Ovary (tissue), 9 donors: ENCODE results near the gene RAB27B. TPM values are rescaled to one million over a fixed set of nuclear protein-coding genes. Genes with fewer than 3 reads are reported as not detected.

ENCODE experiments used
- DNase-seq, 5 donors: peaks; one replicate each; pipeline ENCODE4 v3.0.0-alpha.2; 2019 to 2020
- H3K27ac ChIP-seq, 2 donors: fragments of 200-600 bp; one replicate each; pipeline versions ENCODE4 v1.5.1 to v1.8.0; 2019 to 2022
- H3K27me3 ChIP-seq: fragments of 200-600 bp; one replicate; pipeline ENCODE4 v1.8.0; 2022
- H3K36me3 ChIP-seq: fragments of 200-600 bp; sonication (generic); one replicate; pipeline ENCODE4 v1.5.1; 2019
- H3K4me1 ChIP-seq: one replicate; pipeline ENCODE4 v1.8.1; 2013; ENCODE audit warnings: mild to moderate bottlenecking, moderate library complexity; ENCODE audit not compliant: insufficient read depth
- H3K4me3 ChIP-seq: fragments of 200-600 bp; sonication (generic); one replicate; pipeline ENCODE4 v1.5.1; 2017
- H3K9me3 ChIP-seq, 2 donors: fragments of 200-600 bp in 1 of 2; sonication (generic) in 1 of 2; one replicate each; pipeline versions ENCODE4 v1.5.1 to v1.8.1; 2013 to 2019; ENCODE audit warnings: mild to moderate bottlenecking in 1 of 2, moderate library complexity in 1 of 2
- EP300 ChIP-seq: sonication (generic); formaldehyde crosslinking; IDR thresholded peaks from one replicate; pipeline ENCODE4 v1.6.1; 2017; ENCODE audit warnings: antibody characterized with exemption
- POLR2A ChIP-seq: fragments of 450-650 bp; IDR thresholded peaks from one replicate; pipeline ENCODE4 v1.6.1; 2017; ENCODE audit warnings: antibody characterized with exemption, mild to moderate bottlenecking, moderate library complexity
- WGBS, 3 donors: extraction: QIAGEN DNeasy Blood & Tissue Kit in 1 of 3; methylation state at CpG; one replicate each; pipeline versions ENCODE4 v1.1.5 to v1.1.7; 2013 to 2017; 5-methylcytosine and 5-hydroxymethylcytosine counted together
- intact Hi-C, 4 donors: fragments of 100-400 bp; cut with DNase I; formaldehyde crosslinking; loops; one replicate each; pipeline versions ENCODE4 v1.11.0 to v1.15.1; 2022 to 2023
- polyA plus RNA-seq, 2 donors: library from polyadenylated mRNA; stranded (reverse); fragments of 200-250 nt in 1 of 2; fragments of 350-450 nt in 1 of 2; fragmentation: Illumina TruSeq in 1 of 2; extraction: RNeasy Lipid Tissue Mini Kit (QIAGEN cat#74804) in 1 of 2; gene quantifications; one replicate each; pipeline ENCODE4 v1.2.3, GENCODE V29; 2013 to 2014
- total RNA-seq, 7 donors: library from RNA; depleted of rRNA in 2 of 7; stranded (reverse); fragments of >200 nt in 2 of 7; fragmentation: NEBNext Ultra II Directional in 3 of 7; extraction: Animal tissue kit (Norgen Biotek cat#: 25700) in 3 of 7; gene quantifications; one replicate each; pipeline versions ENCODE4 v1.1.0 to v1.2.4, GENCODE V29; 2016 to 2023
- TF ChIP-seq, protein P1 (sequence below), 3 donors: fragments of 450-650 bp in 2 of 3; fragments of 200-600 bp in 1 of 3; IDR thresholded peaks; one replicate each; pipeline versions ENCODE4 v1.5.1 to v1.8.0; 2016 to 2022; ENCODE audit warnings: antibody characterized with exemption in 3 of 3, mild to moderate bottlenecking in 1 of 3
- donor health status: DM: no; HTN: no; CAD: no; lungs with moderate emphysema.
- donor health status: DM: no; HTN: no; CAD: no.
- donor health status: Bipolar disorder and iron deficiency.
- donor health status: DM: yes; HTN: yes; CAD: no.
- donor health status: DM: no; HTN: no; CAD: no.
- donor health status: DM: yes; HTN: yes; CAD: no.

RAB27B gene
- total and polyA plus RNA-seq, 9 donors, result 0.05 to 3.9 (median 0.12) TPM

DNA sequence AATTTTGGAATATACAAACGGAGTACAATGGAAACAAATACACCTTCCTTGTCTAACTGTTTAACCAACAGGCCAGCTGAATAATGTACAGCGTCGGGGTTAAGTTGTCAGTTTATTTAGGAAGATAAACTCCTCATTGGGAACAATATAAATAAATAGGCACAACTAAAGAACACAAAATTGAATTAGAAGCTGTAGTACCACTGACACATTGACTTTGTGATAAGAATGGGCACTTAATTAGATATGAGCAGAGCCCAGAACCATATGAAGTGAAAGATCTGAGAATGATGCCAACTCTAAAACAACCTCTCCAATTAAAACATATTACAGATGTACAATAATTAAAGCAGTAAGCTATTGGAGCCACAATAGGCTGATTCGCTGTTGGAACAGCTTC lies 86.5 kb downstream of the RAB27B start:
- H3K27ac ChIP-seq, result no peak overlapping the region
- TF ChIP-seq EP300 (no peak), POLR2A (no peak)
- TF ChIP-seq, protein P1, sequence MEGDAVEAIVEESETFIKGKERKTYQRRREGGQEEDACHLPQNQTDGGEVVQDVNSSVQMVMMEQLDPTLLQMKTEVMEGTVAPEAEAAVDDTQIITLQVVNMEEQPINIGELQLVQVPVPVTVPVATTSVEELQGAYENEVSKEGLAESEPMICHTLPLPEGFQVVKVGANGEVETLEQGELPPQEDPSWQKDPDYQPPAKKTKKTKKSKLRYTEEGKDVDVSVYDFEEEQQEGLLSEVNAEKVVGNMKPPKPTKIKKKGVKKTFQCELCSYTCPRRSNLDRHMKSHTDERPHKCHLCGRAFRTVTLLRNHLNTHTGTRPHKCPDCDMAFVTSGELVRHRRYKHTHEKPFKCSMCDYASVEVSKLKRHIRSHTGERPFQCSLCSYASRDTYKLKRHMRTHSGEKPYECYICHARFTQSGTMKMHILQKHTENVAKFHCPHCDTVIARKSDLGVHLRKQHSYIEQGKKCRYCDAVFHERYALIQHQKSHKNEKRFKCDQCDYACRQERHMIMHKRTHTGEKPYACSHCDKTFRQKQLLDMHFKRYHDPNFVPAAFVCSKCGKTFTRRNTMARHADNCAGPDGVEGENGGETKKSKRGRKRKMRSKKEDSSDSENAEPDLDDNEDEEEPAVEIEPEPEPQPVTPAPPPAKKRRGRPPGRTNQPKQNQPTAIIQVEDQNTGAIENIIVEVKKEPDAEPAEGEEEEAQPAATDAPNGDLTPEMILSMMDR (IDR thresholded peaks at IDR 0.05), result no peak
- H3K27me3 ChIP-seq, result no peaks in the 10 kb centered on the region
- WGBS, 3 donors, result 85 to 90% (median 86%) methylated on average over 4 of the region's 4 CpGs
- H3K36me3 ChIP-seq, result no peaks in the 10 kb centered on the region
- no peak for DNase-seq
- H3K9me3 ChIP-seq, result peaks cover 0 to 4% of the 10 kb centered on the region in 2 donors
- H3K4me3 ChIP-seq, result no peak overlapping the region
- no peaks in the 10 kb centered on the region for H3K4me1 ChIP-seq
- intact Hi-C loops, result no loop called here

DNA sequence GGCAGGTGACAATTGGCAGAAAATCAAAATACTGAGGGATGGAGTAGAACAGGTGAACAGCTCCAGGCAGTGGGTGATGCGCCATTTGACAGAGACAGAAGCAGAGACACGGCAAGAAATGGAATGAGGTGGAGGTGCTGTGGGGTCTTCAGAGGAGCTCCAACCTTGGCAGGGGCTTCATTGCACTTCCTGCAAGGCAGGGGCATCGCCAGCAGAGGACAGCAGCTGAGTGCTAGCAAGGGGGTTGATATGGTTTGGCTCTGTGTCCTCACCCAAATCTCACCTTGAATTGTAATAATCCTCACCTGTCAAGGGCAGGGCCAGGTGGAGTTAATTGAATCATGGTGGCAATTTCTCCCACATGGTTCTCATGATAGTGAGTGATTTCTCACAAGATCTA lies 88.2 kb downstream of the RAB27B start:
- Histone ChIP-seq H3K36me3 (no peaks in the 10 kb centered on the region), H3K4me3 (no peak overlapping the region), H3K9me3 (no peaks in the 10 kb centered on the region), H3K27me3 (no peaks in the 10 kb centered on the region), H3K27ac (no peak overlapping the region), H3K4me1 (no peaks in the 10 kb centered on the region)
- TF ChIP-seq, protein P1 (IDR thresholded peaks at IDR 0.05), result no peak
- TF ChIP-seq EP300, result no peak
- TF ChIP-seq POLR2A, result no peak
- WGBS, 3 donors, result 88 to 96% (median 91%) methylated on average over 3 of the region's 3 CpGs
- no peak for DNase-seq
- intact Hi-C loops, result no loop called here

GRCh38 chr18:54918060-54918459 lies 89.8 kb downstream of the RAB27B start:
- WGBS, 3 donors, result 70 to 86% (median 86%) methylated on average over 4 of the region's 4 CpGs
- DNase-seq, result no peak
- Histone ChIP-seq H3K27ac (no peak overlapping the region), H3K27me3 (no peaks in the 10 kb centered on the region), H3K9me3 (no peaks in the 10 kb centered on the region), H3K4me1 (no peaks in the 10 kb centered on the region), H3K36me3 (no peaks in the 10 kb centered on the region), H3K4me3 (no peak overlapping the region)
- intact Hi-C loops, result no loop called here
- TF ChIP-seq POLR2A (no peak), EP300 (no peak)
- TF ChIP-seq, protein P1 (IDR thresholded peaks at IDR 0.05), result no peak

GRCh38 chr18:54919412-54919811 lies 91.1 kb downstream of the RAB27B start:
- Histone ChIP-seq H3K27me3 (no peaks in the 10 kb centered on the region), H3K4me3 (no peak overlapping the region), H3K4me1 (no peaks in the 10 kb centered on the region), H3K36me3 (no peaks in the 10 kb centered on the region), H3K27ac (no peak overlapping the region), H3K9me3 (no peaks in the 10 kb centered on the region)
- intact Hi-C loops, result no loop called here
- DNase-seq, result no peak
- TF ChIP-seq, protein P1 (IDR thresholded peaks at IDR 0.05), result no peak
- no peak for TF ChIP-seq POLR2A
- no peak for TF ChIP-seq EP300
- 86 to 95% (median 94%) methylated on average over 6 of the region's 6 CpGs for WGBS, 3 donors
